ENCODE data around the gene HDHD5.
A peak's percentile ranks its signal among the peaks of the same experiment; 100 is the strongest.
"Not testable (repeated sequence)": the region's sequence is repeated elsewhere in the genome, so short reads cannot be mapped to it uniquely, and the experiment has no call there.

Gene HDHD5

DNA sequence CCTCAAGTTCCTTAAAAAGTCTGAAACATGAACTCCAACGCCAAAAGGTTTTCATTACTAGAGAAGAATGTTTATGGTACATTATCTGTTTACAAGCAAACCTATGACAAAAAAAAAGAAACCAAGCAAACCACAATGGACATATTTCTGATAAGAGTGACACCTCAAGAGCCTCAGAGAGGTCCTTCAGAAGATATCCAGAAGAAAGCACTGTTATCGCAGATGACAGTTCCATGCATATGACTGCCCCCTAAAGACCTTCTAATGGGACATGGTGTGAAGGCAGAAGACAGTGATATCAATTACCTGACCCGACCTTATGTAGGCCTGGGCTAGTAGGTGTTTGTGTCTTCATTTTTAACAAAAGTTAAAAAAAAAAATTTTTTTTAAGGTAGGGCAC is 3.1 kb downstream of the HDHD5 start:
- no peak for DNase-seq (ENCODE audit: low spot score)

DNA sequence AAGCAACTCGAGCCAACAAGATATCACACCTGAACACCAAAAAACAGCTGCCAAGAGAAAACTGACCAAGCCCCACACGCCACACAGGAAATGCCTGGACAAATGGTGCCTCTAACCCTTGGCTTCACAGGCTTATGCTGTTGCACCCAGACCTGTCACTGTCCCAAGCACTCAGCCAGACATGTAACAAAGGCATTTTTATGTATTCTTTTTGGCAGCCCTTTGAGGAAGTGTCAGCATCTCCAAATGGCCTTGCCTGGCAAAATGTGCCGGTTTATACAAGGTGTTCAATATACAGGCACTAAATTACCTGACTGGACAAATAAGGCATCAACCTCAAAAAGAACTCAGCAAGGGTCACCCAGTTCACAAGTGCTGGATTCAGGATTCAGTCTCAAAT is 6.1 kb downstream of the HDHD5 start:
- no peak for DNase-seq (ENCODE audit: low spot score)

DNA sequence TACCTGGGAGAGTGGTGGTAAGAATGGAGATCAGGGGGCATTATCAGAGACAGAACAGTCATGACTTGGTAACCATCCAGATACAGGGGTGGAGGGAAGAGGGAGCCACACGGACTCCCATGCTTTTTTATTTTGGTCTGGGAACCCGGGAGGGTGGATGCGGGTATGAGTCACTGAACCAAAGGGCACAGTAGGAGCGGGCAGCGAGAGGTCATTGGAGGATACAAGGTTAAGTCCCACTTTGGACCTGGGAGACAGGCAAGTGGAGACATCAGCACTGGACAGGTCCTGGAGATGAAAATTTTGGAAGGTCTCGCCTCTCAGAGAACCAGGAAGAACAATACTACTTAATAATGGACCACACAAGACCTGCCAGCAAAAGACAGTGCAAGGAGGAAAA is 6.7 kb downstream of the HDHD5 start:
- DNase-seq (ENCODE audit: low spot score): no peak

DNA sequence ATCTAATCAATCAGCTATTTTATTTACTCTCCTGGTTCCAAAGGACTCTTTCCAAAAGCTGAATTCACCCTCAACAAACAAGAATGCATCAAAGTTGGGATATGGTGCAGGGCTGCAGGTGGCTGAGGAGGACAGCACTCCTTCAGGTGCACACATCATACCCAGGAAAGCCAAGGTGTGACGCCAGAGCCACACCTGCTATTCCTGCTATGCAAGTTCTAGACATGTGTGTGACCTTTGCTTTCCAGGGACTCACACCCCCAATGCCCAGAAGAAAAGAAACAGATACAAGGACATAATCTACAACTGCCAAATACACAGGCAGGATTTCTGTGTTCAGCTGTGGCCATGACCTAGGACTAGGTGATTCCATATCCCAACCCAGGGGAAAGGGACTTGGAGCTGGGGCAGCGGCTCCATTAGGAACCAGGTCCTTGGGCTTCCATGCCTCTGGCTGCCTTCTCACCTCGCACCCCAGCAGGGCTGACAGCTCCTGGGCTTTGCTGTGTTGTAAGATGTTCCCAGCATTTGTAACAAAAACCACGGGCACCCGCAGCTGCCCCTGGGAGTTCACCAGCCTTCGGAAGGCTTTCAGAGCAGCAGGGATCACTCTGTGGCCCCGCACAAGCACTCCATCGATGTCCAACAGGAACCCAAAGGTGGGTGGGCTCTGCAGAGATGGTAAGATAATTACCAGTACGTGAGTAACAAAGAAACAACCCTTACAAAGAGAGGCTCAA is 9.8 kb downstream of the HDHD5 start:
- DNase-seq (ENCODE audit: low spot score): no peak

DNA sequence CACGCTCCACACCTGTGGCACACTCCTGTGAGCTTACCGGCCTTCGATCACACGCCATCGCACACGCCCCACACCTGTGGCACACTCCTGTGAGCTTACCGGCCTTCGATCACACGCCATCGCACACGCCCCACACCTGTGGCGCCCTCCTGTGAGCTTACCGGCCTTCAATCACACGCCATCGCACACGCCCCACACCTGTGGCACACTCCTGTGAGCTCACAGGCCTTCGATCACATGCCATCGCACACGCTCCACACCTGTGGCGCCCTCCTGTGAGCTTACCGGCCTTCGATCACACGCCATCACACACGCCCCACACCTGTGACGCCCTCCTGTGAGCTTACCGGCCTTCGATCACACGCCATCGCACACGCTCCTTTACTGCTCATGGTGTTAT is 11.6 kb downstream of the HDHD5 start:
- DNase-seq (ENCODE audit: low spot score): not testable (repeated sequence)

DNA sequence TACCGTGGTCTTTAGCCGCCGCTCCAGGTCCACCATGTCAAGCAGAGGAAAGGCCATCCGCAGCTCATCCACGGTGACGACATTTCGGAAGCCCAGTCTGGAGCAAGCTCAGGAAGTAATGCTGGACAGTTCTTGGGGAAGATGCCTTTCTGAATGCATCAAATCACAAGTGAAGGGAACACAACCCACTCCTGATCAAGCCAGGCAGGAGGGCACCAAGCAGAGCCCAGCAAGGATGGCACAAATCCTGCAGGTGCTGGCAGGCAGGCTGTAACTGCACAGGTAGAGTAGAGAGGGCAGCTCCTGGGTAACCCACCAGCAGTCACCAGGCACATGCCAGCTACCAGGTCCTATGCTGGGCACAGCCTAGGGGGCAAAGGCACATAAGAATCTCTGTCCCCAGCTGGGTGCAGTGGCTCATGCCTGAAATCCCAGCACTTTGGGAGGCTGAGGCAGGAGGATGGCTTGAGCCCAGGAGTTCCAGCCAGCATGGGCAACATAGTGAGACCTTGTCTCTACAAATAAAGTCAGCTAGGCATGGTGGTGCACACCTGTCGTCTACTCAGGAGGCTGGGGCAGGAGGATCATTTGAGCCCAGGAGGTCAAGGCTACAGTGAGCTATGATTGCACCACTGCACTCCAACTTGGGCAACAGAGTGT is 13.9 kb downstream of the HDHD5 start:
- DNase-seq (ENCODE audit: low spot score): no peak

DNA sequence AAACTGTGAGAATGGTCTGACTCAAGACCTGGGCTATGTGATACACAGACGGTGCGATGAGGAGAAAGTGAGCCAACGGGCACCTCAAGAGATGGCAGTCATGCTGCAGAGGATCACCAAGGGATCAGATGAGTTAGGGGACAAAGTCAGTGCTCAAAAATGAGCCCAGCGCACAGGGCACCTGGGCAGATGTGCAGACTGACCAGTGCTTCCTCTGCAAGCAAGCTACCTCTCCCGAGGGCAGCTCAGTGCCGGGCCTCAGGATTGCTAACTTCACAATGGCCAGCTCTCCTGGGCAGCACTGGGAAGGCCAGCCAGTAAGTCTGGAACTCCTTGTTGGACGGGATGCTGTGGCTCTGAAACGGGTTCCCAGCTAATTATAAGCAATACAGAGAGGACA is 15.3 kb downstream of the HDHD5 start:
- no peak for DNase-seq (ENCODE audit: low spot score)

DNA sequence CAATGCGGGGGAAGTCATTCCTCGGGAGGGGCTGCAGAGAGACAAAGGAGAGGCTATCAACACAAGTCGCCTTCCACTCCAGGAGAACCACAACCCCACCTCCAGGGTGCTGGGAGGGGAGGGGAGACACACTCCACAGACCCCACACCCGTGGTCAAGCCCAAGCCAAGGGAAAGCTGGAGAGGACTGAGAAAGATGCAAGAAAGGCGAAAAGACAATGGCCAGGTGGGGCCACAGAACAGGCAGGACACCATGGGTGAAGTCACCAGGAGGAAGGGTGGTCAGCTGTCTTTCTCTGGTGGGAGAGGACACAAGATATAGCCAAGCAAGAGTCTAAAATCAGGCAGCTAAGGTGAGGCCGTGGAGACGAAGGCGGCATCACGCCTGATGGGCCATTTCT is 16.0 kb downstream of the HDHD5 start:
- no peak for DNase-seq (ENCODE audit: low spot score)

DNA sequence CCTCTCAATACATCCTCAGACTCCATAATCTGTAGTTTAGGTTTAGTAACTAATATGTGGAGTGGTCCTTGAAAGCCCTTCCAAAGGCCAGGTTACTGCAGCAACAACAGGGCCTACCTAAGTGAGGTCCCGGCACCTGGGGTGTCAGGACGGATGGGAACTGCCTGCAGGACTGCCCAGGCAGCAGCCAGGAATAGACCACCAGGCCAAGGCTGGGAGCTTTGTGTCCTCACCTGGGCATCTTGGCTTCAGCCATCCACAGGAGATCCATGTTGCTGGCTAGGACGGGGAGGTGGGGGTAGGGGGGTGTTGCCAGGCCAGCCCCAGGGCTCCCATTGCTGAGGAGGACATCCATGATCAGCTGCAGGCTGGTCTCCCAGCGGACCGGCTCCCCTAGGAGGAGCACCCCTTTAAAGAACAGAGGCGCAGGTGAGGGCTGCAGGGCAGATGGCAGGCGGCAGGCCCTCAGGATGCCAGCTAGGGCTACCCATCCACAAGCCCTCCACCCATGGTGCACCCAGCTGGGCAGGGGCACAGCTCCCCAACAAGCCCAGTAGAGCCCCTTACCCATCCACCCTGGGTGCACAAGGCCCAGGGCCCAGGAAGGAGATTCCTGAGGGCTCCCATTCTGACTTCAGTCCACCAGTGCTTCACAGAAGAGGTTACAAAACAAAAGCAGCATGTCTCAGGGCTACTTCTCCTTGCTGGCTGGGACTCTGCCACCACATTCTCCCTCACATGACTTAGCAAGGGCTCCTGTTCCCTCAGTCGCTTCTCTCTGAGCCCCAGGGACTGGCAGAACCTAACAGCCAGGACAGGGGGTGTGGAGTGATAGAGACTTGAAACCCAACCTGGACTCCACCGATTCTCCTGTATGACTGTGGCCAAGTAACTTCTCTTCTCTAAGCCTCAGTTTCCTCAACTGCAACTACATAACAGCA is 18.0 kb downstream of the HDHD5 start:
- DNase-seq (ENCODE audit: low spot score): no peak

DNA sequence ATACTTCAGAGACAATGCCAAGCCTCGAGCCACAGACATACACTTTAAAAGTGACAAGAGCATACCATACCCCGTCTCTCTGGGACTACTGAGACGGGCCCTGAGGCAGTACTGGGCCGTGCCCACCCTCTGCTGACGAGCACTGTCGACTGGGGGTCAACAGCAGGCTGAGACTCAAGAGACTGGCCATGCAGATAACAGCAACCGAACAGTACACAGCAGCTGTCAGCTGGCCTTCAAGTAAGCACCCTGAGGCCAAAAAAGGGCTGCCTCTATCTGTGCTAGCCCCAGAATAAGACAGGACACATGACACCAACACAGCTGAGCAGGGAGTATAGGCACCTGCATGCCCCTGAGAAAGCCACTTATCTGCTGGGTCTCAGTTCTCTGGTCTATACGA is 19.1 kb downstream of the HDHD5 start:
- DNase-seq (ENCODE audit: low spot score): no peak

DNA sequence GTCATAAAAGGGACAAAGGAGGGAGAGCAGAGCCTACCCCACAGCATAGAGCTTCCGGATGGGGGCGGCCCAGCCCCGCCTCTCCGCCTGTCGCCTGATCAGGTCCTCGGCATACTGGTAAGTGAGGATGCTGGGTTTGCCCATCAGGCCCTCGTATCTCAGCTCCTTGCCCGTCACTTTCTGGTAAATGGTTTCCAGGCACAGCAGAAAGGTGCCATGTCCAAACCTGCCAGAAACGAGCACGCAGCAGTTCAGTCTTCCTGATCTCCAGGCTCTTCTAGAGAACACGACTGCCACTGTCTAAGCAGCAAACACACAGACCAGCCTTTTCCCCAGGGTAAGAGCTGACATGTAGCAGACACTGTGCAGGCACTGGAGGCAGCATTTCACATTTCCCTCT is 20.6 kb downstream of the HDHD5 start:
- DNase-seq (ENCODE audit: low spot score): no peak

DNA sequence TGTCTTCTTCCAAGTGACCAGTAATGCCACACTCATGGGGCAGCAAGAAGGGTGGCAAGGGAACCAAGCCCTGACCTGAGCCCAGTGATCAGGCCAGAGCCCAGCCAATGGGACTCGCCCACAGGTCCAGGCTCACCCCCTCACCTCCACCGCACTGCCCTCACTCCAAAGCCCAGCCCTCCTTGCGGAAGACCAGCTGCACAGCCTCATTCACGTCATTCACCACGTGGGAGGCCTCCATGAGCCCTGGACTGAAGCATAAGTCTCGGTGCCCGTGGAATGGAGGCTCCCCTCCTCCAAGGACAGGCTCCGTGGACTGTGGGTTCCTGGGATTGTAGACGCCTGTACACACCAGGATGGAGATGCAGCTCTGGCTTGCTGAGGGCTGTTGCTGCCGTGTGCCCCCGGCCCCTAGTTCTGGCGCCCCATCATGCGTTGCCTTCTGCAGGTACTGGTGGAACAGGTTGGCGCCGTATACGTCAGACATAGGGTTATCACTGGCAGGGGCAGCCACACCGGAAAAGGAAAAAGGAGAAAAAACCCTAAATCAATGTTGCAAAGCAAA is 21.1 kb downstream of the HDHD5 start:
- DNase-seq (ENCODE audit: low spot score): no peak

DNA sequence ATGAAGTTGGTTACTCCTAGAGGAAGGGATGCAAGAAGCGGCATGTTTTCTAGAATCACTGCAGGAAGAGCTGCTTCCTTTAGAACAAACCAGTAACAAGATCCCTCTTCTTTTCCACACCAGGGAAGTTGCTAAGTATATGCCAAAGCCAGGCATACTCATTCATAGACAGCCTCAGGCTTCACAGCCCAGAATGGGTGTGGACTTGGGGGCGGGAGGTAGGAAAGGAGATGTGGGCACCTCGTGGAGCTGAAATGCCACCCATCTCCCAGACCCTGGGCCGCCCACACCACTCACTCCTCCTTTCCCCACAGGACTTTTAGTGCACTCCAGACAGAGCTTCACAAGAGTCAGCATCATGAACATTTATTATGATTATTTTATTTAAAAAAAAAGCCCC is 21.9 kb downstream of the HDHD5 start:
- no peak for DNase-seq (ENCODE audit: low spot score)

DNA sequence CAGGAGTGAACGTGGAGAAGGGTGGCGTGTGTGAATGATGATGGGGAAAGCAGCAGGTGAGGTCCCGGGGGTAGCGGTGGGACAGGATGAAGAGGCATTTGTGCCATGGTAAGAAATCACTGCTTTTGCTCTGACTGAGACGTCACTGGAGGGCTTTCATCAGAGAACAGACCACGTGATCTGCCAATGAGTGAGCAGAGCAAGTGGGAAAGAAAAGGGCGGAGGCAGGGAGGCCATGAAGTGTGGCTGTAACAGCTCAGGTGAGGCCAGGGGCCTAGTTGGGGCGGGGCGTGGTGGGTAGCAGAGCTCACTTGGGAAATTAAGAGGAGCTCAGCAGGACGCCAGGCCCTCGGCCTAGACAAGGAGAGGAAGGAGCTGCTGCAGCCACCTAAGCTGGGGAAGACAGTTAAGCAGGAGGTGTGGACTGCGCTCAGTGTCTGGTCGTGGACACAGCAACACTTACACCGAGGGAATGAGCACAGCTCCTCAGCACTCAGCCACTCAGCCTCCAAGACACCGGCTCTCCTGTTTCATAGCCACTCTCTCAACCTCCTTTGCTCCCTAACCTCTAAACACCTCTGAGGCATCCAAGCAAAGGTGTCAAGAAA is 23.8 kb downstream of the HDHD5 start:
- DNase-seq (ENCODE audit: low spot score): no peak

DNA sequence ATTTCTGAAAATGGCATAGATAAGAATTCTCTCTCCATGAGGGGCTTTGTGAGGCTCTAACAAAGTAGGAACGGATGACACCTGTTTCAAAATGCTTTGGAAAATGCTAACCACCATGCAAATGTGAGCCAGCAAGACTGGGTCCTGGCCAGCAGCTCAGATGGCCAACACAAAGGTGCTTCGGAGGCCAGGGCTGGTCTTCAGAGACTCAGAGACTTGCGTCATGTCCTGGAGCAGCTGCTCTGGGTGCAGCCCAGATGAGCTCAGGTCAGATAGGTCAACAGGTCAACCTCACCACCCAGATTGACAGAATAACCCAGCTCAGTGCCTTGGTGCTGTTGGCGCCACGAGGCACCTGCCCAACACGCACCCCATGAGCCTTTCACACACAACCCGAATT is 25.9 kb downstream of the HDHD5 start:
- no peak for DNase-seq (ENCODE audit: low spot score)

DNA sequence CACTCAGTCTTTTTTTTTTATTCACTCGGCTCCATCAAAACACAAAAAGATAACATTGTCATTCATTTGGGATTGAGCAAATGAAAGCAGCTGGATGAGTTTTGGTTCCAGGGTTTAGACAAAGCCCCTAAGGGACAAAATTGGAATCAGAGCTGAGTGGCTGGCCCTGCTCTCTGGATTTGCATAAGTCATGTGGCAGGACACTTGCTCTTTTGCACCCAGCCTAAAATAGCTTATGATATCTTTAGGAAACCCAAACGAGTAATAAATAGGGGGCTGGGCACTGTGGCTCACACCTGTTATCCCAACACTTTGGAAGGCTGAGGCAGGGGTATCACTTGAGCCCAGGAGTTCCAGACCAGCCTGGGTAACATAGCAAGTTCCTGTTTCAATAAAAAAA is 27.0 kb downstream of the HDHD5 start:
- DNase-seq (ENCODE audit: low spot score): no peak

DNA sequence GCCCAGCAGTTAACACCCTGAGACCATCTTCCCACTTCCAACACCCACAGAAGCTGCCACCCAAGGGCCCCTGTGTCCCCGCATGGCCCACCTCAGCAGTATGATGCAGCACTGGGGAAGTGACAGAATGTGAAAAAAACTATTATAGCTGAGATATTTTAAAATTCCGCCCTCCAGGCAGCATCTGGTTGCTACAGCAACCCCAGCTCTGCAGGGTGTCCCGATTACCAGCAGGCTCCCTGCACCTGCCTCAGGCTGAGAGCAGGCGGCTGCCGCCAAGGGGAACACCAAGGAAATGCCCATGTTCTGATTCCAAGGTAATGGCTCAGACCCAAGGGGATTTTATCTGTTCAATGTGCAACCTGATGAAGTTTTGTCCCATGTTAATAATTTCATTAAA is 27.4 kb downstream of the HDHD5 start:
- DNase-seq (ENCODE audit: low spot score): no peak

DNA sequence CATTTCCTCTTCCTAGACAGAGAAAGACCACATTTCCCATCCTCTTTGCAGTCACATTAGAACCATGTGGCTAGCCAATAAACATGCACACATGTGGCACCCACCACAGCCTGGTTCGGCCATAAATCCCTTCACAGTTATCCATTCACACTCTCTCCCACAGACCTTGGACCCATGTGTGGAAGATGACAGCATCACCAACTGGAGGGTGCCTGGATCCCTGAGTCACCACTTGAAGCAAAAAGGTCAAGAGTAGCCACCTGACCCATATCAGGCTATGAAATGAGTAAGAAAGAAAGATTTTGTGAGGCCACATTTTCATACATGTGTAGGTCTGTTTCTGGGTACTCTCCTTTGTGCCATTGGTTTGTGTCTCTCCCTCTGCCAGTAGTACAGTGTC is 28.9 kb downstream of the HDHD5 start:
- DNase-seq (ENCODE audit: low spot score): no peak

DNA sequence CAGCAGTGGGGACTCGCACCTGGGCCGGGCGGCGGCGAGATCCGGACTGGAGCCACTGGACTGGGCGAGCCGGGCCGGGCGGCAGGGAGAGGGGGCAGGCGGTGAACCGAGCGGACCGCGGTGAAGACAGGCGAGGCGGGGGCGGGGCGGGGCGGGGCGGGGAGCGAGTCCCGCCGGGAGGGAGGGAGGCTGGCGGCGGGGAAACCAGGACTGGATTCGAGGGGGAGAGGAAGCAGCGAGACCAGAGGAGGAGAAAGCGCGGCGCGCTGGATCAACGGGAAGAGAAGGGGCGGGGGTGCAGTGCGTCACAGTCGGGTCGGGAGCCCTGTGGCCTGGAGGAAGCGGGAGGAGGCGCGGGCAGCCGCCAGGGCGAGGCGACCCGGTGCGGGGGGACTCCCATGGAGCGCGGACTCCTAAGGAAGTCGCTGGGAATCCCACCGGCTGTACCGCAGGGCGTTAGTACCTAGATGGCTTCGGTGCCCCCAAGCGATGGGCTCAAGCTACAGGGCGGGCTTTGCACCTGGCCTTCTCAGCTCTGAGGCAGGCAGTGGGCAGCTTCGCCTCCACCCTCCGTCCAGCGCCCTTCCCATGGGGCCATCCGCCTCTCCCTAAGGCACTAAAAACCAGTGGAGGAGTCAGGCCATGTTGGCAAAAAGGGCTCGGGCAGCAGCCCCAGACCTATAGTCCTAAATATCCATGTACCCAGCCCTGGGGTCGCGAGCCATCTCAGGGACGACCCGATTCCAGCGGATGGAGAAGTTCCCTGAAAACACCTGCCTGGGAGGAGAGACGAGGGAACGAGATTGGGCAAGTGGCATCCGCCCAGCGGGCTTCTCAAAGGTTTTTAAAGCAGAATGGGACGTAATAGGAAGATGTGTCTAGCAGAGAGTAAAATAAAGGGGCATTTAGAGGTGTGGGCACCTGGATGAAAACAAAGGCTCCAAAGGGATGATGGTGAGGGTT is 37.6 kb downstream of the HDHD5 start, which contains the start of gene TMEM121B:
Gene TMEM121B, minus strand, starts transcription at position 128 of the 963 bp plus-strand sequence. CDS start 233 bp downstream, outside the sequence.
- peak; percentile 25 for DNase-seq (ENCODE audit: low spot score)

DNA sequence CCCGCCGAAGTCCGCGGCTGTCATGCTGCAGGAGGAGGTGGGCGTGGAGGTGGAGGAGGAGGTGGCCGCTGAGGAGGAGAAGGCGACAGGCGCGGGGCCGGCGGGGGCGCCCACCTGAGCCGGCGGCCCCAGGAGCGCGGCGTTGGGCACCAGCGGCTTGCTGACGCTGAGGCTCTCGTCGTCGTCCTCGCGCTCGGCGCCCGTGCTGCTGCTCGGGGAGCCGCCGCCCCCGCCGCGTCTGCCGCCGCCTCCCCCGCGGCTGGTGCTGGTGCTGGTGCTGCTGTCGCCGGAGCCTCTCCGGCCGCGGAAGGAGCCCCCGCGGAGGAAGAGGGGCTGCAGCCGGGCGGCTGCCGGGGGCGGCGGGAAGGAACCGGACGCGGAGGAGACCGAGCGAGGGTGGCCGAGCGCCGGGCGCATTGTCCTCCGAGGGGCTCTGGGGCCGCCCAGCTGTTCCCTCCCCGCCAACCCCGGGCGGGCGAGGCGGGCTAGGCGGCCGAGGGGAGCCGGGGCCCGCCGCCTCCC is 38.3 kb downstream of the HDHD5 start:
- DNase-seq (ENCODE audit: low spot score): no peak

DNA sequence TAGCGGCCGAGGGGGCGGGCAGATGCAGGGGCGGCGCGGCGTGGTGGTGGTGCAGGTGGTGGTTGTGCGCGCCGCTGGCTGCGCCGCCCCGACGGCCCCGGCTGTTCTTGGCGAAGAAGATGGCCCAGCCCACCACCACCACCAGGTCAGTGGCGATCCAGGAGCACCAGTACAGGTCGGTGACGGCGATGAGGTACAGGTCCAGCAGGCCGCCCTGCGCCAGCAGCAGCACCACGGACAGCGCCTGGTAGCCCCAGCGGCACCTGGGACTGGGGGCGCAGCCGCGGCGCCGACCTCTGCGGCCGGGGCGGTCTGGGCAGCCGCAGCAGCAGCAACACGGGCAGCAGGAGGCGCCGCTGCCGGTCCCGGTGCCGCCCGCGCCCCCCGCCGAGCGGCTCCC is 38.8 kb downstream of the HDHD5 start:
- peak; percentile 30 for DNase-seq (ENCODE audit: low spot score)
